ENCODE measurements around the gene WDR6. TPM values are rescaled to one million over a fixed set of nuclear protein-coding genes. Genes with fewer than 3 reads are reported as not detected.
A peak's percentile ranks its signal among the peaks of the same experiment; 100 is the strongest.

The WDR6 gene
- total RNA-seq, 1 donor from 2014 or later = 250 TPM

GRCh38 chr3:49020330-49021212 is 13.4 kb downstream of the WDR6 start:
- TF ChIP-seq CTCF (IDR thresholded peaks at IDR 0.05) = no peak
- no peaks in the 10 kb centered on the region for H3K27me3 Mint-ChIP-seq
- DNase-seq (no peak), ATAC-seq (ENCODE audit: low read depth) (peak; percentile 0)
- no peaks in the 10 kb centered on the region for H3K9me3 Mint-ChIP-seq
- ChIA-PET CTCF (interaction anchor here (1.2 to 3.6 kb wide), 6 partner anchors 9 to 75 kb away, joined by 3 to 30 read pairs (median 6); partner anchors contain the start of genes IMPDH2 and WDR6), POLR2A (interaction anchor here (0.6 to 14.9 kb wide), 23 partner anchors 7 to 1548 kb away, joined by 3 to 372 read pairs (median 8); partner anchors contain the start of genes ARIH2, DAG1, IMPDH2 and P4HTM)
- intact Hi-C loops (cut with micrococcal nuclease) = loop anchor here (1.0 to 10.0 kb wide), 10 partner anchors 9 to 1274 kb away; partner anchors contain the start of genes ARIH2, DAG1, HYAL3 and IFRD2
- peaks cover 54% of the 10 kb centered on the region for H3K4me1 Mint-ChIP-seq
- H3K27ac Mint-ChIP-seq = peak overlapping the region; percentile 97
- H3K4me3 Mint-ChIP-seq = peak overlapping the region; percentile 94
- peaks cover 43% of the 10 kb centered on the region for H3K36me3 Mint-ChIP-seq (ENCODE audit: low read depth)

- Mint-ChIP-seq H3K4me1 (peaks cover 59% of the 10 kb centered on the region), H3K4me3 (peak overlapping the region; percentile 94), H3K9me3 (no peaks in the 10 kb centered on the region), H3K27ac (peak overlapping the region; percentile 97), H3K27me3 (no peaks in the 10 kb centered on the region), H3K36me3 (ENCODE audit: low read depth) (peaks cover 44% of the 10 kb centered on the region)
- ATAC-seq (ENCODE audit: low read depth) (peak; percentile 69), DNase-seq (peak; percentile 98)
- no peak for TF ChIP-seq CTCF (IDR thresholded peaks at IDR 0.05)
- intact Hi-C loops (cut with micrococcal nuclease) = loop anchor here (1.0 to 10.0 kb wide), 10 partner anchors 8 to 1273 kb away; partner anchors contain the start of genes ARIH2, DAG1, HYAL3 and IFRD2
- POLR2A ChIA-PET = interaction anchor here (0.6 to 14.9 kb wide), 30 partner anchors 8 to 919 kb away, joined by 3 to 372 read pairs (median 4); partner anchors contain the start of genes ARIH2, DAG1, IMPDH2 and IP6K2
- CTCF ChIA-PET = interaction anchor here (1.2 to 3.6 kb wide), 8 partner anchors 8 to 73 kb away, joined by 3 to 30 read pairs (median 6); partner anchors contain the start of genes IMPDH2, P4HTM, QRICH1 and WDR6
Measured at GRCh38 chr3:49021213-49021812, 14.1 kb downstream of the WDR6 start.

- Mint-ChIP-seq H3K9me3 (no peaks in the 10 kb centered on the region), H3K4me1 (peaks cover 66% of the 10 kb centered on the region), H3K36me3 (ENCODE audit: low read depth) (peaks cover 49% of the 10 kb centered on the region), H3K4me3 (peak within 1 kb of the TSS; percentile 94), H3K27ac (peak within 1 kb of the TSS; percentile 97), H3K27me3 (no peaks in the 10 kb centered on the region)
- ATAC-seq (ENCODE audit: low read depth) (peak; percentile 67), DNase-seq (peak; percentile 94)
- intact Hi-C loops (cut with micrococcal nuclease) = loop anchor here (1.0 to 10.0 kb wide), 11 partner anchors 7 to 1273 kb away; partner anchors contain the start of genes ARIH2, DAG1, HYAL3 and IFRD2
- TF ChIP-seq CTCF (IDR thresholded peaks at IDR 0.05) = peak; percentile 39
- CTCF ChIA-PET = interaction anchor here (1.0 to 3.6 kb wide), 9 partner anchors 7 to 72 kb away, joined by 3 to 30 read pairs (median 6); partner anchors contain the start of genes IMPDH2, P4HTM, QRICH1 and WDR6
- POLR2A ChIA-PET = interaction anchor here (0.5 to 14.9 kb wide), 33 partner anchors 7 to 1207 kb away, joined by 3 to 372 read pairs (median 5); partner anchors contain the start of genes ARIH2, DAG1, IMPDH2 and IP6K2
Measured at GRCh38 chr3:49021813-49022687, 14.9 kb downstream of the WDR6 start, which contains the start of gene NDUFAF3. NDUFAF3 (plus strand) TSS chr3:49022121; CDS start chr3:49022145, 24 bp downstream.

- CTCF ChIA-PET = interaction anchor here (1.0 to 3.6 kb wide), 7 partner anchors 10 to 71 kb away, joined by 3 to 30 read pairs (median 6); partner anchors contain the start of genes P4HTM, QRICH1 and WDR6
- peak overlapping the region; percentile 94 for H3K4me3 Mint-ChIP-seq
- ATAC-seq (ENCODE audit: low read depth) (no peak), DNase-seq (no peak)
- H3K27me3 Mint-ChIP-seq = no peaks in the 10 kb centered on the region
- intact Hi-C loops (cut with micrococcal nuclease) = loop anchor here (1.0 to 10.0 kb wide), 3 partner anchors 98 to 1272 kb away; partner anchors contain the start of genes HYAL3, IFRD2, NAA80 and PRKAR2A
- peaks cover 54% of the 10 kb centered on the region for H3K36me3 Mint-ChIP-seq (ENCODE audit: low read depth)
- no peak for TF ChIP-seq CTCF (IDR thresholded peaks at IDR 0.05)
- no peaks in the 10 kb centered on the region for H3K9me3 Mint-ChIP-seq
- H3K27ac Mint-ChIP-seq = peak overlapping the region; percentile 95
- POLR2A ChIA-PET = interaction anchor here (0.5 to 14.9 kb wide), 13 partner anchors 9 to 1206 kb away, joined by 3 to 372 read pairs (median 10); partner anchors contain the start of genes P4HTM, QRICH1, USP19 and WDR6
- H3K4me1 Mint-ChIP-seq = peaks cover 64% of the 10 kb centered on the region
Measured at GRCh38 chr3:49022688-49023171, 15.5 kb downstream of the WDR6 start.

Measured in activated B cell treated with CpG ODN at 0.5 μM for 24 hours (primary cell).